Measurements from ENCODE around the gene HK2. TPM values are rescaled to one million over a fixed set of nuclear protein-coding genes. Genes with fewer than 3 reads are reported as not detected.
A peak's percentile ranks its signal among the peaks of the same experiment; 100 is the strongest.
"Not testable (repeated sequence)": the region's sequence is repeated elsewhere in the genome, so short reads cannot be mapped to it uniquely, and the experiment has no call there.

The HK2 gene
- total and polyA plus RNA-seq, 5 experiments from 2014 or later = 1.2 to 7.3 (median 5.7) TPM

- H3K27ac Mint-ChIP-seq = peak overlapping the region in 2 of 10 donors; percentile 72 to 73
- H3K4me3 Mint-ChIP-seq, H3K27me3 Mint-ChIP-seq, DNase-seq, H3K9me3 Mint-ChIP-seq, ATAC-seq: not testable (repeated sequence)
- POLR2A ChIA-PET = interaction anchor here (0.6 to 2.1 kb wide), 3 partner anchors 11 to 42 kb away, joined by 3 to 13 read pairs (median 3); partner anchors contain the start of gene HK2
- peaks cover 0 to 24% (median 12%) of the 10 kb centered on the region in 3 donors for H3K36me3 Mint-ChIP-seq
- H3K4me1 Mint-ChIP-seq = peaks cover 29 to 50% (median 38%) of the 10 kb centered on the region in 4 donors
Measured at GRCh38 chr2:74853360-74853759, 19.4 kb downstream of the HK2 start.

- ATAC-seq (no peak), DNase-seq (peak in 1 of 10 donors; percentile 28)
- peaks cover 18 to 40% (median 29%) of the 10 kb centered on the region in 4 donors for H3K4me1 Mint-ChIP-seq
- H3K9me3 Mint-ChIP-seq = no peaks in the 10 kb centered on the region
- no peak overlapping the region for H3K4me3 Mint-ChIP-seq
- H3K27me3 Mint-ChIP-seq = no peaks in the 10 kb centered on the region
- peaks cover 0 to 24% (median 12%) of the 10 kb centered on the region in 3 donors for H3K36me3 Mint-ChIP-seq
- POLR2A ChIA-PET = no interaction called here
- no peak overlapping the region for H3K27ac Mint-ChIP-seq
Measured at GRCh38 chr2:74854401-74854800, 20.5 kb downstream of the HK2 start.

DNA sequence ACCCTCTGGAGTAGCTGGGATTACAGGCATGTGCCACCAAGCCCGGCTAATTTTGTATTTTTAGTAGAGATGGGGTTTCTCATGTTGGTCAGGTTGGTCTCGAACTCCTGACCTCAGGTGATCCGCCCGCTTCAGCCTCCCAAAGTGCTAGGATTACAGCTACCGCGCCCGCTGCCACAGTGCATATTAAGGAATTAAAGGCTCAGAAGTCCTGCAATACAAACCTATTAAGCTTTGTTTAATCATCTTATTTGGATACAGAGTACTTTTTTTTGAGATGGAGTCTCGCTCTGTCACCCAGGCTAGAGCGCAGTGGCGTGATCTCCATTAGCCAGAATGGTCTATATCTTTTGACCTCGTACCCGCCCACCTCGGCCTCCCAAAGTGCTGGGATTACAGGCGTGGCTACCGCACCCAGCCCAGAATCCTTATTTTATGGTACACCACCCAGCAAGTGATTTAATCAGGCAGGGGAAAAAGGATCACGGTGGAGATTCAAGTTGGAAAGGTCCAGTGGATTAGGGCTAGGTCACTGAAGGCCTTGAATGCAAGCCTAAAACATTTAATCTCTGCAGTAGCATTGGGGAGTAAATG, 21.3 kb downstream of the HK2 start:
- POLR2A ChIA-PET, H3K4me3 Mint-ChIP-seq, ATAC-seq, DNase-seq, H3K9me3 Mint-ChIP-seq, H3K27me3 Mint-ChIP-seq: not testable (repeated sequence)
- peaks cover 0 to 24% (median 12%) of the 10 kb centered on the region in 3 donors for H3K36me3 Mint-ChIP-seq
- H3K4me1 Mint-ChIP-seq = peaks cover 10 to 32% (median 21%) of the 10 kb centered on the region in 4 donors
- peak overlapping the region in 1 of 10 donors; percentile 59 for H3K27ac Mint-ChIP-seq

- Mint-ChIP-seq H3K9me3 (no peaks in the 10 kb centered on the region), H3K27ac (peak overlapping the region in 3 of 10 donors; percentile 20 to 59 (median 23)), H3K4me3 (no peak overlapping the region), H3K4me1 (peaks cover 1 to 23% (median 16%) of the 10 kb centered on the region in 4 donors), H3K36me3 (peaks cover 0 to 24% (median 12%) of the 10 kb centered on the region in 3 donors), H3K27me3 (no peaks in the 10 kb centered on the region)
- ATAC-seq (no peak), DNase-seq (peak in 1 of 10 donors; percentile 23)
- POLR2A ChIA-PET = no interaction called here
Measured at GRCh38 chr2:74856004-74856578, 22.2 kb downstream of the HK2 start.

- Mint-ChIP-seq H3K4me1 (peaks cover 0 to 18% (median 13%) of the 10 kb centered on the region in 4 donors), H3K27ac (peak overlapping the region in 2 of 10 donors; percentile 17 to 23), H3K36me3 (peaks cover 0 to 24% (median 12%) of the 10 kb centered on the region in 3 donors), H3K9me3 (no peaks in the 10 kb centered on the region), H3K27me3 (no peaks in the 10 kb centered on the region), H3K4me3 (no peak overlapping the region)
- ATAC-seq = no peak
- no peak for DNase-seq
- POLR2A ChIA-PET = no interaction called here
Measured at GRCh38 chr2:74856599-74856998, 22.7 kb downstream of the HK2 start.

DNA sequence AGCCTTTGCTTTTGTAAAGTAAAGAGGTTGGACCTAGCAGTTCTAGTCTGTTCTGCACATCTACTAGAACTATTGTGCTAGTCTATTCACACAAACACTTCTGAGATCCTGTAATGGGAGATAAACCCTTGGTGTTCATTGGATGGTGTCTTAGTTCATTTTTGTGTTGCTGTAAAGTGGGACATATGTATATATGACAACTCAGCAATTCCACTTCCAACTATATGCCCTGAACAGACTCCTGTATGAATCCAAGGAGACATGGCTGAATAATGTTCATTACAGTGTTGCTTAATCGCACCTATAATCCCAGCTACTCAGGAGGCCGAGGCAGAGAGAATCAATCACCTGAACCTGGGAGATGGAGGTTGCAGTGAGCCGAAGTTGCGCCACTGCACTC, 23.3 kb downstream of the HK2 start:
- Mint-ChIP-seq H3K9me3 (no peaks in the 10 kb centered on the region), H3K27ac (no peak overlapping the region), H3K4me1 (peaks cover 0 to 16% (median 10%) of the 10 kb centered on the region in 4 donors), H3K36me3 (peaks cover 0 to 24% (median 12%) of the 10 kb centered on the region in 3 donors), H3K27me3 (no peaks in the 10 kb centered on the region), H3K4me3 (no peak overlapping the region)
- no peak for ATAC-seq
- POLR2A ChIA-PET = no interaction called here
- DNase-seq = no peak

DNA sequence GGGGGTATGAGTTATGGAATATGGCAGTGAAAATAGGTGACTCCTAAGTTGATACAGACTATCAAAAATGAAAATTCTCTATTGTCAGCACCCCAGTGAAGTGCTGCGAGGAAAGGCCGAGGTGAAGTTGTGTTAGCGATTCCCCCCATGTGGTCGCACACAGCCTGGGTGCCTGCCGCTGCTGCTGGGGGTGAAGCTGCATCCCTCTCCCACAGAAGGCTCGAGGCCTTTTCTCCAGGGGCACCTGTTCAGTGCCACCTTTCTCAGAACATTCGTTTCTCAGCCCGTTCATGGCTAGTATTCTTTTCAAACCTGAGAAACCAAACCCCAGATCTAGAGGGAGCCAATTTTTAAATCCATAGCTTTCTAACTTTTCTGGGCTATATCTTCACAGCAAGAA, 23.8 kb downstream of the HK2 start:
- Mint-ChIP-seq H3K4me1 (peaks cover 0 to 17% (median 8%) of the 10 kb centered on the region in 4 donors), H3K36me3 (peaks cover 0 to 24% (median 12%) of the 10 kb centered on the region in 3 donors), H3K9me3 (no peaks in the 10 kb centered on the region), H3K27me3 (no peaks in the 10 kb centered on the region), H3K27ac (peak overlapping the region in 1 of 10 donors; percentile 2), H3K4me3 (no peak overlapping the region)
- DNase-seq = no peak
- ATAC-seq = no peak
- POLR2A ChIA-PET = no interaction called here

- POLR2A ChIA-PET = no interaction called here
- no peaks in the 10 kb centered on the region for H3K27me3 Mint-ChIP-seq
- H3K36me3 Mint-ChIP-seq = peaks cover 0 to 24% (median 12%) of the 10 kb centered on the region in 3 donors
- H3K4me1 Mint-ChIP-seq = peaks cover 0 to 15% (median 7%) of the 10 kb centered on the region in 4 donors
- H3K4me3 Mint-ChIP-seq = no peak overlapping the region
- no peaks in the 10 kb centered on the region for H3K9me3 Mint-ChIP-seq
- DNase-seq (no peak), ATAC-seq (no peak)
- peak overlapping the region in 1 of 10 donors; percentile 2 for H3K27ac Mint-ChIP-seq
Measured at GRCh38 chr2:74858281-74858680, 24.4 kb downstream of the HK2 start.

GRCh38 chr2:74860079-74860478, 26.2 kb downstream of the HK2 start:
- H3K27me3 Mint-ChIP-seq = no peaks in the 10 kb centered on the region
- H3K9me3 Mint-ChIP-seq = no peaks in the 10 kb centered on the region
- H3K4me1 Mint-ChIP-seq = peaks cover 0 to 14% (median 10%) of the 10 kb centered on the region in 4 donors
- ATAC-seq (no peak), DNase-seq (no peak)
- H3K36me3 Mint-ChIP-seq = peaks cover 0 to 21% (median 9%) of the 10 kb centered on the region in 3 donors
- no peak overlapping the region for H3K4me3 Mint-ChIP-seq
- no peak overlapping the region for H3K27ac Mint-ChIP-seq
- POLR2A ChIA-PET = no interaction called here

DNA sequence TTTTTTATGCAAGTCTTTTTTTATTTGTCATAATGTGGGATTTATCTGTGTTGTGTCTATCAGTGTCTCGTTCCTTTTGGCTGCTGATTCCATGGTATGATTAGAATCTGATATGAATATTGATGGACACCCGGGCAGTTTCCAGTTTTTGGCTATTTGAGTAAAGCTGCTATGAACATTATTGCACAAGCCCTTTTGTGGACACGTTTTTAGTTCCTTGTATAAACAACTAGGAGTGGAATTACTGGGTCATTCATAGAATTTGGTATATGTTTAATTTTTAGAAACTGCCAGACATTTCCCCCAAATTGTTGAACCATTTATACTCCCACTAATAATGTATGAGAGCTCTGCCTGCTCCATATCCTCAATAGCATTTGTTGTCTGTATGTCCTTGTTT, 26.6 kb downstream of the HK2 start:
- Mint-ChIP-seq H3K27ac (no peak overlapping the region), H3K9me3 (no peaks in the 10 kb centered on the region)
- POLR2A ChIA-PET = no interaction called here

GRCh38 chr2:74861531-74861930, 27.6 kb downstream of the HK2 start:
- POLR2A ChIA-PET = no interaction called here
- no peak for DNase-seq
- Mint-ChIP-seq H3K36me3 (peaks cover 0 to 9% (median 2%) of the 10 kb centered on the region in 3 donors), H3K9me3 (no peaks in the 10 kb centered on the region), H3K27me3 (no peaks in the 10 kb centered on the region), H3K27ac (no peak overlapping the region), H3K4me3 (no peak overlapping the region), H3K4me1 (peaks cover 3 to 17% (median 11%) of the 10 kb centered on the region in 4 donors)
- ATAC-seq = no peak

More for the DNA sequence above, 26.6 kb downstream of the HK2 start:
- peaks cover 0 to 17% (median 5%) of the 10 kb centered on the region in 3 donors for H3K36me3 Mint-ChIP-seq
- peaks cover 0 to 12% (median 9%) of the 10 kb centered on the region in 4 donors for H3K4me1 Mint-ChIP-seq
- H3K27me3 Mint-ChIP-seq = no peaks in the 10 kb centered on the region
- DNase-seq = no peak
- no peak overlapping the region for H3K4me3 Mint-ChIP-seq
- ATAC-seq = no peak

- Mint-ChIP-seq H3K4me3 (no peak overlapping the region), H3K9me3 (no peaks in the 10 kb centered on the region), H3K27ac (peak overlapping the region in 1 of 10 donors; percentile 68), H3K27me3 (no peaks in the 10 kb centered on the region), H3K36me3 (peaks cover 0 to 5% (median 0%) of the 10 kb centered on the region in 3 donors), H3K4me1 (peaks cover 9 to 16% (median 12%) of the 10 kb centered on the region in 4 donors)
- no peak for DNase-seq
- no peak for ATAC-seq
- POLR2A ChIA-PET = interaction anchor here (1.4 kb wide), 1 partner anchor 12 kb away, joined by 3 read pairs; no protein-coding TSS in a partner anchor
Measured at GRCh38 chr2:74862020-74862964, 28.4 kb downstream of the HK2 start.
